ENCODE results near the gene PLEKHM2.
A peak's percentile ranks its signal among the peaks of the same experiment; 100 is the strongest.

PLEKHM2 gene

GRCh38 chr1:15771836-15772515, 87.9 kb downstream of the PLEKHM2 start:
- no peak for TF ChIP-seq YY1 (IDR thresholded peaks at IDR 0.05; ENCODE audit: low read depth)
- no peak for TF ChIP-seq EP300 (IDR thresholded peaks at IDR 0.05; ENCODE audit: borderline replicate concordance)
- no peak for TF ChIP-seq RAD21 (IDR thresholded peaks at IDR 0.05; ENCODE audit: low read depth)
- no peak for TF ChIP-seq TCF12 (IDR thresholded peaks at IDR 0.05; ENCODE audit: low read depth)
- TF ChIP-seq ZBTB7A (IDR thresholded peaks at IDR 0.05; ENCODE audit: low read depth) = no peak

GRCh38 chr1:15775706-15776105, 91.6 kb downstream of the PLEKHM2 start:
- TF ChIP-seq CREB1 (IDR thresholded peaks at IDR 0.05; ENCODE audit: low read depth) (no peak), ZBTB7A (IDR thresholded peaks at IDR 0.05; ENCODE audit: low read depth) (no peak), USF1 (IDR thresholded peaks at IDR 0.05) (no peak), EP300 (IDR thresholded peaks at IDR 0.05; ENCODE audit: borderline replicate concordance) (no peak), CEBPB (IDR thresholded peaks at IDR 0.05) (no peak), YY1 (IDR thresholded peaks at IDR 0.05; ENCODE audit: low read depth) (no peak), RAD21 (IDR thresholded peaks at IDR 0.05; ENCODE audit: low read depth) (no peak)

- no peak for TF ChIP-seq MAX (IDR thresholded peaks at IDR 0.05)
- peak; percentile 29; the same call in 1 of the 2 replicates for TF ChIP-seq REST (IDR thresholded peaks at IDR 0.05; ENCODE audit: low read depth)
Observed at GRCh38 chr1:15777909-15778707, 94.0 kb downstream of the PLEKHM2 start.
